Caco-2 (cell line): ENCODE results near the gene EEF1AKMT2. TPM values are rescaled to one million over a fixed set of nuclear protein-coding genes. Genes with fewer than 3 reads are reported as not detected.

Experiments used
- BruUV-seq: library from RNA; stranded (reverse); fragments of 400-500 nt; replicated peaks from 2 replicates; lab custom pipeline; 2021; lab: Mats Ljungman, UMichigan
- CTCF ChIA-PET: fragments of 300-600 bp; sonication (Branson Sonifier 250); formaldehyde crosslinking; loops from one replicate; lab custom pipeline; 2022; ENCODE audit warnings: antibody characterized with exemption; lab: Charles Lee
- POLR2A ChIA-PET: fragments of 300-600 bp; sonication (Branson Sonifier 250); formaldehyde crosslinking; loops from one replicate; lab custom pipeline; 2022; ENCODE audit warnings: antibody characterized with exemption; lab: Charles Lee
- DNase-seq, 2 experiments: peaks; one replicate each; pipeline versions ENCODE4 v3.0.0 to v3.0.0-alpha.2; 2020 to 2022
- H3K27me3 ChIP-seq: replicated peaks from 2 replicates; pipeline ENCODE4 v1.6.0; 2011; ENCODE audit warnings: low read length; ENCODE audit not compliant: control insufficient read depth, insufficient read depth
- H3K36me3 ChIP-seq: 2 replicates; pipeline ENCODE4 v1.5.1; 2011; ENCODE audit warnings: low read length; ENCODE audit not compliant: control insufficient read depth, insufficient read depth
- H3K4me1 ChIP-seq: fragments of 250-450 bp; sonication (Bioruptor Pico); 2 replicates; pipeline ENCODE4 v1.5.1; 2020; ENCODE audit warnings: mild to moderate bottlenecking
- H3K4me3 ChIP-seq: 2 replicates; pipeline ENCODE4 v1.5.1; 2011; ENCODE audit warnings: low read depth, mild to moderate bottlenecking, control low read depth, low read length
- H3K9me3 ChIP-seq: fragments of 250-450 bp; sonication (Bioruptor Pico); 2 replicates; pipeline ENCODE4 v1.5.1; 2020; ENCODE audit warnings: mild to moderate bottlenecking, moderate library complexity
- H3K27ac Mint-ChIP-seq: one replicate; pipeline ENCODE4 v1.8.0; 2022; ENCODE audit warnings: mixed read lengths; ENCODE audit not compliant: unreplicated experiment
- H3K27me3 Mint-ChIP-seq: one replicate; pipeline ENCODE4 v1.8.0; 2022; ENCODE audit warnings: mixed read lengths; ENCODE audit not compliant: insufficient read depth, unreplicated experiment
- H3K36me3 Mint-ChIP-seq: one replicate; pipeline ENCODE4 v1.8.0; 2022; ENCODE audit warnings: mild to moderate bottlenecking, mixed read lengths; ENCODE audit not compliant: insufficient read depth, unreplicated experiment
- H3K4me1 Mint-ChIP-seq: one replicate; pipeline ENCODE4 v1.8.0; 2022; ENCODE audit warnings: low read depth, mixed read lengths; ENCODE audit not compliant: unreplicated experiment
- H3K4me3 Mint-ChIP-seq: one replicate; pipeline ENCODE4 v1.8.0; 2022; ENCODE audit warnings: mild to moderate bottlenecking, moderate library complexity, mixed read lengths; ENCODE audit not compliant: unreplicated experiment
- H3K9me3 Mint-ChIP-seq: one replicate; pipeline ENCODE4 v1.8.0; 2022; ENCODE audit warnings: mixed read lengths; ENCODE audit not compliant: unreplicated experiment
- CTCF ChIP-seq, 2 experiments: fragments of 200-600 bp in 1 of 2; IDR thresholded peaks; 1 replicate in 1 of 2; 2 replicates in 1 of 2; pipeline versions ENCODE4 v1.5.1 to v1.8.0; 2011 to 2022; ENCODE audit warnings: antibody characterized with exemption in 1 of 2, control low read depth in 1 of 2, inconsistent platforms in 1 of 2, low read depth in 1 of 2, low read length in 1 of 2, mild to moderate bottlenecking in 1 of 2, moderate library complexity in 1 of 2; ENCODE audit not compliant: insufficient read depth in 1 of 2, severe bottlenecking in 1 of 2, unreplicated experiment in 1 of 2
- intact Hi-C: fragments of 100-400 bp; cut with micrococcal nuclease; formaldehyde crosslinking; loops from one replicate; pipeline ENCODE4 v1.10.0; 2022; ENCODE audit not compliant: unreplicated experiment
- total RNA-seq: library from RNA; stranded (reverse); gene quantifications from 2 replicates; pipeline ENCODE4 v1.2.3, GENCODE V29; 2022

Gene EEF1AKMT2
- total RNA-seq, 1 experiment from 2014 or later, result 29.9 TPM

- Histone ChIP-seq H3K36me3 (no peaks in the 10 kb centered on the region), H3K4me1 (peaks cover 46% of the 10 kb centered on the region), H3K9me3 (no peaks in the 10 kb centered on the region), H3K27me3 (no peaks in the 10 kb centered on the region), H3K4me3 (no peak overlapping the region)
- H3K27ac Mint-ChIP-seq, result no peak overlapping the region
- H3K4me1 Mint-ChIP-seq, result peaks cover 37% of the 10 kb centered on the region
- intact Hi-C loops, result loop anchor here (1.0 to 5.0 kb wide), 3 partner anchors 110 to 211 kb away; no protein-coding TSS in a partner anchor
- no TSS peak for BruUV-seq
- no peaks in the 10 kb centered on the region for H3K9me3 Mint-ChIP-seq
- TF ChIP-seq CTCF (IDR thresholded peaks at IDR 0.05; ENCODE audit: insufficient read depth in 1 of 2, low read depth in 1 of 2, low read length in 1 of 2, severe bottlenecking in 1 of 2, unreplicated experiment in 1 of 2), result no peak
- no peaks in the 10 kb centered on the region for H3K27me3 Mint-ChIP-seq
- peak overlapping the region; percentile 92 for H3K4me3 Mint-ChIP-seq
- ChIA-PET POLR2A (no interaction called here), CTCF (interaction anchor here (0.7 to 1.7 kb wide), 23 partner anchors 10 to 353 kb away, joined by 3 to 16 read pairs (median 4); partner anchors contain the start of gene ABRAXAS2)
- DNase-seq, result no peak
- H3K36me3 Mint-ChIP-seq, result peaks cover 6% of the 10 kb centered on the region
These were observed 49.7 kb downstream of the EEF1AKMT2 start for GRCh38 chr10:124741922-124742412.

- peaks cover 37% of the 10 kb centered on the region for H3K4me1 Mint-ChIP-seq
- BruUV-seq, result no TSS peak
- H3K4me3 ChIP-seq, result no peak overlapping the region
- no peaks in the 10 kb centered on the region for H3K9me3 ChIP-seq
- H3K4me1 ChIP-seq, result peaks cover 46% of the 10 kb centered on the region
- CTCF ChIA-PET, result interaction anchor here (0.7 to 1.7 kb wide), 23 partner anchors 10 to 352 kb away, joined by 3 to 16 read pairs (median 4); partner anchors contain the start of gene ABRAXAS2
- peak; percentile 71 to 76 for DNase-seq
- no peaks in the 10 kb centered on the region for H3K27me3 ChIP-seq
- TF ChIP-seq CTCF (IDR thresholded peaks at IDR 0.05; ENCODE audit: insufficient read depth in 1 of 2, low read depth in 1 of 2, low read length in 1 of 2, severe bottlenecking in 1 of 2, unreplicated experiment in 1 of 2), result peak; percentile 75 to 85
- H3K36me3 ChIP-seq, result no peaks in the 10 kb centered on the region; the same call in 1 of the 2 replicates
- POLR2A ChIA-PET, result no interaction called here
- H3K4me3 Mint-ChIP-seq, result peak overlapping the region; percentile 25
- H3K27me3 Mint-ChIP-seq, result no peaks in the 10 kb centered on the region
- peaks cover 6% of the 10 kb centered on the region for H3K36me3 Mint-ChIP-seq
- intact Hi-C loops, result loop anchor here (1.0 to 5.0 kb wide), 3 partner anchors 109 to 211 kb away; no protein-coding TSS in a partner anchor
- H3K9me3 Mint-ChIP-seq, result no peaks in the 10 kb centered on the region
- H3K27ac Mint-ChIP-seq, result no peak overlapping the region
These were observed 50.3 kb downstream of the EEF1AKMT2 start for GRCh38 chr10:124741281-124741921.

- peak overlapping the region; percentile 76 for H3K27ac Mint-ChIP-seq
- no peak overlapping the region for H3K4me3 ChIP-seq
- ChIA-PET CTCF (interaction anchor here (0.6 to 1.7 kb wide), 23 partner anchors 9 to 870 kb away, joined by 3 to 16 read pairs (median 4); partner anchors contain the start of gene ABRAXAS2), POLR2A (no interaction called here)
- H3K9me3 ChIP-seq, result no peaks in the 10 kb centered on the region
- H3K27me3 Mint-ChIP-seq, result no peaks in the 10 kb centered on the region
- peak overlapping the region; percentile 25 for H3K4me3 Mint-ChIP-seq
- no peaks in the 10 kb centered on the region for H3K27me3 ChIP-seq
- peaks cover 6% of the 10 kb centered on the region for H3K36me3 Mint-ChIP-seq
- no peak for DNase-seq
- TF ChIP-seq CTCF (IDR thresholded peaks at IDR 0.05; ENCODE audit: insufficient read depth in 1 of 2, low read depth in 1 of 2, low read length in 1 of 2, severe bottlenecking in 1 of 2, unreplicated experiment in 1 of 2), result no peak
- intact Hi-C loops, result loop anchor here (1.0 to 5.0 kb wide), 3 partner anchors 108 to 210 kb away; no protein-coding TSS in a partner anchor
- peaks cover 39% of the 10 kb centered on the region for H3K4me1 ChIP-seq
- peaks cover 29% of the 10 kb centered on the region for H3K4me1 Mint-ChIP-seq
- no peaks in the 10 kb centered on the region for H3K9me3 Mint-ChIP-seq
- no TSS peak for BruUV-seq
- H3K36me3 ChIP-seq, result no peaks in the 10 kb centered on the region; the same call in 1 of the 2 replicates
These were observed 51.1 kb downstream of the EEF1AKMT2 start for GRCh38 chr10:124740369-124741280.
